ENCODE results near the gene FTCD. TPM values are rescaled to one million over a fixed set of nuclear protein-coding genes. Genes with fewer than 3 reads are reported as not detected.

The FTCD gene
- total RNA-seq, 1 donor from 2014 or later: 0.30 TPM

GRCh38 chr21:46124083-46124925, 31.1 kb downstream of the FTCD start:
- DNase-seq (ENCODE audit: low read depth): no peak

DNA sequence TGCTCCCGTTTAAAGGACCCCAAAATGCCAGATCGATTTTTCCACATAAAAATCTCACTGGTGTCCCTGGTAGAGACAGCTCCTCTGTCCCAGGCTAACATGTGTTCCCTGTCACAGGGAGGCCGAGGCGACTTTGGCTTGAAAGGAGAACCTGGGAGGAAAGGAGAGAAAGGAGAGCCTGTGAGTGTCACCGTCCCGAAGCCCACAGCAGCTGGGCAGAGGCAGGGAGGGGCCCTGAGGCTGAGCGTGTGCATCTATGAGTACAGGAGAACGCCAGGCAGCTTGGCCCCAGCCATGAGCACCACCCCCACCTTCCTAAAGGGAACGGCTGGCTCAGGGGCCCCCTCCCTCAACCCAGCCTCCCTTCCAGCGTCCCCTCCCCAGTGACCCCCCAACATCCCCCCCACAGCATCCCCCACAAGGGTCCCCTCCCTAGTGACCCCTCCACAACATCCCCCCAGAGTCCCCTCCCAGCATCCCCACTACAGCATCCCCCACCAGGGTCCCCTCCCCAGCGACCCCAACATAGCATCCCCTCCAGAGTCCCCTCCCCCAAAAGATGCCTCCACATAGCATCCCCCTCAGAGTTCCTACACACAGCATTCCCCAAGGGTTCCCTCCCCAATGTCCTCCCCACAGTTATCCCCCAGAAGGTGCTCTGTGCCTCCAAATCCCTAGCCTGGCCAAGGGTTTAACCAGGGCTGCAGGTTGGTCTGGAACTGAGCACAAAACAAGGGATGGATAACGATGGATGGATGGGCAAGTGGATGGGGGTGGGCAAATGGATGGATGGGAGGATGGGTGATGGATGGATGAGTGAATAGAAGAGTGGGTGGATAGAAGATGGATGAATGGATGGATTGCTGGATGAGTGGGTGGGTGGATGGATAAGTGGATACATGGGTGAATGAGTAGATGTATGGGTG, 32.4 kb downstream of the FTCD start:
- DNase-seq (ENCODE audit: low read depth): no peak

DNA sequence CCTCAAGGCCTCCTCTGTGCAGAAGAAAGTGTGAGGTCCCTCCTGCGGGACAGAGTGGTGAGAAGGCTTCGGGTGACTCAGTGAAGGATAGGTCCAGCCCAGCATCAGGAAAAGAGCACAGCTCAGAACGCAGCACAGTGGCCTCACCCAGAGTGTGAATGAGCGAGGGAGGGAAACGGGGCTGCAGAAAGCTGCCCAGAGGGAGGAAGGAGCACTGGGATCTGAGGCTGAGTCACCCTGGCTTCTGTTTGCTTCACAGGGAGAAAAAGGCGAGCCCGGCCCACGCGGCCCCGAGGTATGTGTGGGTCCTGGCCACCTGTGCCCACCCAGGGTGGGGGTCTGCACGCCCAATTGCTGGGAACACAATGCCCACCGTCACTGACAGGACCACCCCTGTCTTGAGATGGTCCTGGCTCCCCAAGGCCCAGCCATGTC, 33.1 kb downstream of the FTCD start:
- no peak for DNase-seq (ENCODE audit: low read depth)

GRCh38 chr21:46121286-46122221, 33.8 kb downstream of the FTCD start:
- no peak for DNase-seq (ENCODE audit: low read depth)

DNA sequence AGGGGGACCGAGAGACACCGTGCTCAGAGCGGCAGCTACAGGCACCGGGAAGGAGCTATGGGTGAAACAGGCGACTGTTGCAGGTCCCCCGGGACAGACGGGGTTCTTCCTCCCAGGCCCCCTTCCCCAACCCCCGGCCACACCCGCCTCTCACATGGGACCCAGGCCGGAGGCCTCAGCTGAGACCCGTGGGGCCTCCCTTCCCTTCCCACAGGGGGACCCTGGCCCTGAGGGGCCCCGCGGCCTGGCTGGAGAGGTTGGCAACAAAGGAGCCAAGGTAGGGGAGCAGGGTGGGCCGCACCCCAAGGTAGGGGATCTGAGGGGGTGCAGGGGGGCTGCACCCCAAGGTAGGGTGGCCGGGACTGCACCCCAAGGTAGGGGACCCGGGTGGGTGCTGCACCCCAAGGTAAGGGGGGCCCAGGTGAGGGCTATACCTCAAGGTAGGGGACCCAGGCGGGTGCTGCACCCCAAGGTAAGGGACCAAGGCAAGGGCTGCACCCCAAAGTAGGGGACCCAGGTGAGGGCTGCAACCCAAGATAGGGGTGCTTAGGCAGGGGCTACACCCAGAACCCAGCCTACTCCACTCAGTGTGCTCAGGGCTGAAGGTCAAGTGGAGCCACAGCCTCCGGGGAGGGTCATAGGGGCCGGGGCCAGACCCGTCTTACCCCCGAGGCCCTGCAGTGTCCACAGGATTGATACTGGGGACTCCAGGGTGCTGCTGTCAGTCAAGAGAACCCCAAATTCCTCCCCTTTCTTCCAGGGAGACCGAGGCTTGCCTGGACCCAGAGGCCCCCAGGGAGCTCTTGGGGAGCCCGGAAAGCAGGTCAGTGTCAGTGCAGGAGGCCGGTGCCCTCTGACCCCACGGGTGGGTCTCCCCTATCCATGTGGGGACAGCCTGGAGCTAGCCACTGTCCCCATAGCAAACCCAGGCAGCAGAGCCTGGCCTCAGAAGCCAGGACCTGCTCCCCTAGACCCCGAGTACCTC, 34.8 kb downstream of the FTCD start:
- no peak for DNase-seq (ENCODE audit: low read depth)

GRCh38 chr21:46119637-46120271, 35.6 kb downstream of the FTCD start:
- no peak for DNase-seq (ENCODE audit: low read depth)

DNA sequence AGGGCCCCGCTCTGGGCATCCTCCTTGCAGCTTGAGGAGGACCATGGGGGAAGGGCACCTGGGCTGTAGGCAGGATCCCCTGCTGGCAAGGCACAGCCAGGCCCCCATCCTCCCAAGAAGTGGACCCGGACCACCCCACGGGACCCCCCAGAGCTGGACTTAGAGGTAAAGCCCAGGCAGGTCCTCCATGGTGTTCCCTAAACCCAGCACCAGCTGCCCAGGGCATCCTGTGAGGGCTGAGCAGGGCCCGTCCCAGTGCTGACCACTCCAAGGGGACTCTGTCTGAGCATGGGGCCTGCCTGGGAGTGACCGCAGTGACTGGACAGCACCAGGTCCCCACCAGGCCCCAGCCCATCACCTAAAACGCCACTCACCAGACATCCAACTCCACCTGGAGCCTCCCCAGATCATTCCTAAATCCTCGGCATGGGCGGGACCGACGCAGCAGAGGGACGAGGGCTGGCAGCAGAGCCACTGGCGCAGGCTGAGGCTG, 36.2 kb downstream of the FTCD start:
- no peak for DNase-seq (ENCODE audit: low read depth)

DNA sequence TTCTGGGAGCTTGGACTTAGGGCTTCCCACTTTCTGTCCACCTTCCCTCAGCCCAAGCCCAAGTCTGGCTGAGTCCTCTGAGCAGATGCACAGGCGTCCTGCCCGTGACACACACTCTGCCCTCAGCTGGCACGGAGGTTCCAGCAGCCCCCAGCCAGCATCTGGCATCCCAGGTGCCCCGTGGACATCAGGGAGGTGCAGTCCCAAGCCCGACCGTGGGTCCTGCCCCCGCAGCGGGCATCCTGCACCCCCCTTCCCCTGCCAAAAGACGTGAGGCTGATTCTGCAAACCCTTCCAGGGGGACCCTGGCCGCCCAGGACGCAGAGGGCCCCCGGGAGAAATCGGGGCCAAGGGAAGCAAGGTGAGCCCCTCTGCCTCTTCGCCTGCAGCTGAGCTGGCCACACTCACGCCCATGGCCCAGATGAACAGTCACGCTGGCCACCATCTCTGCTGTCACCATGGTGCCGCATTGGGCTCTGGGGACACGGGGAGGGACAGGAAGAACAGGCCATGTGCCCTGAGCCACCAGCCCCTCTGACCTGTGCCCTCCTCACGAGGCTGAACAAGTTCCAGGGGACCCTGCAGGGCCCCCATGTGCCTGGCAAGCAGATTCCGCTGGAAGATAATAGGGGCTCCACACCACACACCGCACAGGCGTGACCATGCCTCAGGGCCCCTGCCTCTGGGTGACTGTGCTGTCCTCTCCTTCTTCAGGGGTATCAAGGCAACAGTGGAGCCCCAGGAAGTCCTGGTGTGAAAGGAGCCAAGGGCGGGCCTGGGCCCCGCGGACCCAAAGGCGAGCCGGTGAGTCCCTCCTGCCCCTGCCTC, 36.8 kb downstream of the FTCD start:
- DNase-seq (ENCODE audit: low read depth): no peak

DNA sequence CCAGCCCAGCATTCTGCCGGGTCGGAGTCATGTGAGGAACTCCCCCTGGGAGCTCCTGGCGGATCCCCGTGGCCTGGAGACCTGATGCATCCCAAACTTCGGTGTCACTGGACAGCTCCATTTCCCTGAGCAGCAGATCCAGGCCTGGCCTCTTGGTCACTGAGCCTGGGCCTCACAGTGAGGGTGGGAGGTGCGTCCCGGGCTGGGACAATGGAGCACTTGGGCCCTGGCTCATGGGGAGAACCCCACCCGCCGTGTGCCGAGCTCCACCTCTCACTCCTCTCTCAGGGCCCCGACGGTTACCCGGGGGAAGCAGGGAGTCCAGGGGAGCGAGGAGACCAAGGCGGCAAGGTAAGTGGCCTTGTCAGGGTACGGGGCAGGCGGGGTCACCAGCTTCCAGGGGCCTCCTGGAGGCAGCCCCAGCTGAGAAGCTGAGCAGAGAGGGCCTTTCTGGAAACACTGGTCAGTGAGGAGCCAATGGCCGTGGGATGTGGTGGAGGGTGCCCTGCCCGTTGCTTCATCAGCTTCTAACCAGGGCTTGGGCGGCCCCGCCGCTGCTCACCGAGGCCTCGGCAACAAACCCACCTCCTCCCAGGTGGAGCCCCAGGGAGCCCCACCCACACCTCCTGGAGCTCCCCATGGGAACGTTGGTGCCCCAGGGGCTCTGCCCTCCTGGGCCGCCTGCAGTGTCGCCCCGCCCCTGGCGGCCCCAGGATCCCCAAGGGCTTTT, 37.6 kb downstream of the FTCD start:
- DNase-seq (ENCODE audit: low read depth): no peak

GRCh38 chr21:46116776-46117585, 38.4 kb downstream of the FTCD start:
- no peak for DNase-seq (ENCODE audit: low read depth)

DNA sequence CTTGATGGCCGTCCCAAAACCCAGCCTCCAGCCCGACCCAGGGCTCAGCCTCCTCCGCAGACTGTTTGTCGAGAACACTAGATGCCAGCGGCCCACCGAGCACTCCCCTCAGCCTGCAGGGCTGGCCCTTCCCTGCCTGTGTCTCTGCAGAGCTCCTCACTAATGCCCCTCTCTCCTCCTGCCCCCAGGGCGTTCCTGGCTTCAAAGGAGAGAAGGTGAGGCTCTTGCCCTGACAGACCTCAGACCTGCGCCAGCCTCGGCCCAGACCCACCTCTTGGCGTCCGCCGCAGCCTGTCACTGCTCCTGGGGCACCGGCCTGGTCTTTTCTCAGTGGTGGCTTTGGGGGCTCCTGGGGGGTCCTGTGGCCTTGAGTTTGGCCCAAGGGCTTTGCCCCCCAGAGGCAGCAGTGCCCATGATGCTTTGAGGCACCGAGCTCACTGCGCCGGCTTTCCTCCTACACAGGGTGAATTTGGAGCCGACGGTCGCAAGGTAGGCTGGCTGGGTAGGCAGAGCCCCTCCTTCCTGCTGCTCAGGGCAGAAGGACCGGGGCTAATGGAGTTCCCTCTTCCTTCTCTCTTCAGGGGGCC, 39.1 kb downstream of the FTCD start:
- no peak for DNase-seq (ENCODE audit: low read depth)

DNA sequence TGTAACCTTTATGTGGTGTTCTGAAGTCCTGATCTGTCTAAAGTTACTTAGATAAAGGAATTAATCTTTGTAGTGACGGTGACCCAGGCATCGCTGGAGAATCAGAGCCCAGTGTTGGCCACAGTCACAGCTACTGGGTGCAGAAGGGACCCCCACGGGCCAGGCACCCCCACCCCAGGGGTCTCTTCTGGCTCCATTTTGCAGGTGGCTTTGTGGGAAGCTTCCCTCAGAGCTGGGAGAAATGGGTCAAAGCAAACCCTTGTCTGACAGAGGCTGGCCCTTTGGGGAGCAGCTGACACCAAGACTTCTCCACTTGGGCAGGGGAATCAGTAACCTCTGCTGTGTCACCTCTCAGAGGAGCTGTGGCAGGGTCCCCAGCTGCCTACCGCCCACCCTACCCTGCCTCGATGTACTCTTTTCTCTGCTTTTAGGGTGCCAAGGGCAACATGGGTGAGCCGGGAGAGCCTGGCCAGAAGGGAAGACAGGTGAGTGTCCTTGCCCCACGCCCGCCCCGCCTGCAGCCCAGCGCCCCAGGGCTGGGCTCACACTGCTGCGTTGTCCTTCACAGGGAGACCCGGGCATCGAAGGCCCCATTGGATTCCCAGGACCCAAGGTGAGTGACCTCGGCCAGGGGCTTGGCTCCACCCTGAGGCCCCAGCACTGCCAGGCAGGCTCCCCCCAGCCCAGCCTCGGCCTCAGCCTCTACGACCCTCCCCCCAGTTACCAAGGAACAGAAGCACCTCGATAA, 39.8 kb downstream of the FTCD start:
- DNase-seq (ENCODE audit: low read depth): no peak

DNA sequence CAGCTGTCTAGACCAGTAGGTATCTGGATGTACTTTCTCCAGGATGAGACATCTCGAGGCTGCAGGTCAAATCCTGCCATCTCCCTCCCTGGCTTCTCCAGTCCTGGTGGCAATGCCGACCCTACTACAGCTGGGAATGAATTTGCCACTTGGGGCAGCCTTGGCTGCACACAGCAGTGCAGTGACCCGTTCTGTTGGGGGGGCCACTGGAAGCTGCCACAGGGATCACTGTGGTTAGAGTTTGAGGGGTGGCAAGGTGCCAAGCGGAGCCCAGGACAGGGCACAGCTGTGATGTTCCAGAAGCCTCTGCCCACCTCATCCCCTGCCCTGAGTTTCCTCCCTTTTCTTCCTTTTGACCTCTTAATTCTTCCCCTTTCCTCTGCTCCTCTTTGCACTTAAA, 40.4 kb downstream of the FTCD start:
- DNase-seq (ENCODE audit: low read depth): no peak

DNA sequence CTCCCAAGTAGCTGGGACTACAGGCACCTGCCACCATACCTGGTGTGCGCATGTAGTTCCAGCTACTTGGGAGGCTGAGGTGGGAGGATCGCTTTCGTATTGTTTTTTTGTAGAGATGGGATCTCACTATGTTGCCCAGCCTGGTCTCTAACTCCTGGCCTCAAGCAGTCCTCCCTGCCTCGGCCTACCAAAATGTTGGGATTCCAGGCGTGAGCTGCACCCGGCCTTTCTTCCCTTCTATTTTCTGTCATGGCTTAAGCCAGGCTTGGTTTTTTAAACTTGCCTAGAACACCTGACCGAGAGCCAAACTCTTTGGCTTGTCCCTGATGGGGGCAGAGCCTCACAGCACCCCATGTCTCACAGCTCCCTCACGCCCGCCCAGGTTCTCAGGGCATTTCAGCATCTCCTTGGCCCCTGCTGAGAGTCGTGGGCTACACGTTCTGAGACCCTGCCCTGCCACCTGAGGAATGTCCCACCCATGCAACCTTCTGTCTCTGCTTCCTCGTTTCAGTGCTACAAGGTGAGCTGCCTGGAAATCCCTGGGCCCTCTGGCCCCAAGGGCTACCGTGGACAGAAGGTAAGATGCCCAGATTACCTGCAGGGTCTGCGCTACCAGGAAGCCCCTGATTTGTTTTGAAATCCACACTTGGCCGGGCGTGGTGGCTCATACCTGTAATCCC, 41.7 kb downstream of the FTCD start:
- DNase-seq (ENCODE audit: low read depth): no peak

GRCh38 chr21:46112725-46113215, 42.6 kb downstream of the FTCD start:
- no peak for DNase-seq (ENCODE audit: low read depth)
